ENCODE data around the gene CHD9NB. TPM values are rescaled to one million over a fixed set of nuclear protein-coding genes. Genes with fewer than 3 reads are reported as not detected.
A peak's percentile ranks its signal among the peaks of the same experiment; 100 is the strongest.

CHD9NB gene
- polyA plus RNA-seq, 1 of the 3 experiments (the other 2 are of a cell fraction): 2.7 TPM

- POLR2A ChIA-PET: interaction anchor here (0.9 to 4.7 kb wide), 8 partner anchors 8 to 55 kb away, joined by 3 to 58 read pairs (median 10); partner anchors contain the start of gene CHD9
- H2AFZ ChIP-seq (ENCODE audit: low read depth): peak overlapping the region; percentile 37; the same call in 1 of the 2 replicates
- H3K9me2 ChIP-seq: no peaks in the 10 kb centered on the region
- peak overlapping the region; percentile 99 for H3K27ac ChIP-seq (ENCODE audit: low read depth in 2 of 2, low read length in 1 of 2)
- no peaks in the 10 kb centered on the region for H3K9me3 ChIP-seq
- H3K36me3 ChIP-seq (replicated peaks in 1 of 2; ENCODE audit: control insufficient read depth in 1 of 2, insufficient read depth in 2 of 2, low read length in 1 of 2): peaks cover 0 to 3% of the 10 kb centered on the region in 2 experiments
- CTCF ChIA-PET: interaction anchor here (0.8 to 3.4 kb wide), 12 partner anchors 9 to 184 kb away, joined by 3 to 31 read pairs (median 4); partner anchors contain the start of gene CHD9
- peak; percentile 89 for DNase-seq
- H3K4me3 ChIP-seq (ENCODE audit: low read depth in 2 of 2, low read length in 1 of 2): peak overlapping the region; percentile 36 to 61
- 5% methylated on average over 17 of the region's 26 CpGs for WGBS (ENCODE audit: low lambda C conversion rate)
- peak overlapping the region; percentile 74 for H3K9ac ChIP-seq
- H3F3A ChIP-seq (replicated peaks; ENCODE audit: insufficient read depth): peaks cover 38% of the 10 kb centered on the region
- H4K20me1 ChIP-seq (ENCODE audit: insufficient read depth): no peaks in the 10 kb centered on the region
- H3K79me2 ChIP-seq (ENCODE audit: insufficient read depth): peaks cover 66% of the 10 kb centered on the region
- no peaks in the 10 kb centered on the region for H3K27me3 ChIP-seq (ENCODE audit: insufficient read depth)
- peak overlapping the region; percentile 82 for H3K4me2 ChIP-seq
- H3K4me1 ChIP-seq (ENCODE audit: control insufficient read depth in 1 of 2, insufficient read depth in 2 of 2, low read depth in 1 of 2, low read length in 1 of 2): peaks cover 17 to 25% of the 10 kb centered on the region in 2 experiments
- peak; percentile 71 for TF ChIP-seq TEAD4 (IDR thresholded peaks at IDR 0.05; ENCODE audit: borderline replicate concordance, insufficient read depth)
- TF ChIP-seq TCF12 (IDR thresholded peaks at IDR 0.05): peak; percentile 85
- TF ChIP-seq NFIC (IDR thresholded peaks at IDR 0.05; ENCODE audit: borderline replicate concordance): peak; percentile 94
- TF ChIP-seq, protein P1, sequence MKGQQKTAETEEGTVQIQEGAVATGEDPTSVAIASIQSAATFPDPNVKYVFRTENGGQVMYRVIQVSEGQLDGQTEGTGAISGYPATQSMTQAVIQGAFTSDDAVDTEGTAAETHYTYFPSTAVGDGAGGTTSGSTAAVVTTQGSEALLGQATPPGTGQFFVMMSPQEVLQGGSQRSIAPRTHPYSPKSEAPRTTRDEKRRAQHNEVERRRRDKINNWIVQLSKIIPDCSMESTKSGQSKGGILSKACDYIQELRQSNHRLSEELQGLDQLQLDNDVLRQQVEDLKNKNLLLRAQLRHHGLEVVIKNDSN (IDR thresholded peaks at IDR 0.05; ENCODE audit: borderline replicate concordance, low read depth): peak; percentile 79
- TF ChIP-seq CTCF (IDR thresholded peaks at IDR 0.05): no peak
- TF ChIP-seq, protein P2, sequence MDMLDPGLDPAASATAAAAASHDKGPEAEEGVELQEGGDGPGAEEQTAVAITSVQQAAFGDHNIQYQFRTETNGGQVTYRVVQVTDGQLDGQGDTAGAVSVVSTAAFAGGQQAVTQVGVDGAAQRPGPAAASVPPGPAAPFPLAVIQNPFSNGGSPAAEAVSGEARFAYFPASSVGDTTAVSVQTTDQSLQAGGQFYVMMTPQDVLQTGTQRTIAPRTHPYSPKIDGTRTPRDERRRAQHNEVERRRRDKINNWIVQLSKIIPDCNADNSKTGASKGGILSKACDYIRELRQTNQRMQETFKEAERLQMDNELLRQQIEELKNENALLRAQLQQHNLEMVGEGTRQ (IDR thresholded peaks at IDR 0.05; ENCODE audit: borderline replicate concordance, low read depth, low read length): no peak
- TF ChIP-seq FOXJ3 (CRISPR knock-in tag; IDR thresholded peaks at IDR 0.05): peak; percentile 78
- TF ChIP-seq, protein P3, sequence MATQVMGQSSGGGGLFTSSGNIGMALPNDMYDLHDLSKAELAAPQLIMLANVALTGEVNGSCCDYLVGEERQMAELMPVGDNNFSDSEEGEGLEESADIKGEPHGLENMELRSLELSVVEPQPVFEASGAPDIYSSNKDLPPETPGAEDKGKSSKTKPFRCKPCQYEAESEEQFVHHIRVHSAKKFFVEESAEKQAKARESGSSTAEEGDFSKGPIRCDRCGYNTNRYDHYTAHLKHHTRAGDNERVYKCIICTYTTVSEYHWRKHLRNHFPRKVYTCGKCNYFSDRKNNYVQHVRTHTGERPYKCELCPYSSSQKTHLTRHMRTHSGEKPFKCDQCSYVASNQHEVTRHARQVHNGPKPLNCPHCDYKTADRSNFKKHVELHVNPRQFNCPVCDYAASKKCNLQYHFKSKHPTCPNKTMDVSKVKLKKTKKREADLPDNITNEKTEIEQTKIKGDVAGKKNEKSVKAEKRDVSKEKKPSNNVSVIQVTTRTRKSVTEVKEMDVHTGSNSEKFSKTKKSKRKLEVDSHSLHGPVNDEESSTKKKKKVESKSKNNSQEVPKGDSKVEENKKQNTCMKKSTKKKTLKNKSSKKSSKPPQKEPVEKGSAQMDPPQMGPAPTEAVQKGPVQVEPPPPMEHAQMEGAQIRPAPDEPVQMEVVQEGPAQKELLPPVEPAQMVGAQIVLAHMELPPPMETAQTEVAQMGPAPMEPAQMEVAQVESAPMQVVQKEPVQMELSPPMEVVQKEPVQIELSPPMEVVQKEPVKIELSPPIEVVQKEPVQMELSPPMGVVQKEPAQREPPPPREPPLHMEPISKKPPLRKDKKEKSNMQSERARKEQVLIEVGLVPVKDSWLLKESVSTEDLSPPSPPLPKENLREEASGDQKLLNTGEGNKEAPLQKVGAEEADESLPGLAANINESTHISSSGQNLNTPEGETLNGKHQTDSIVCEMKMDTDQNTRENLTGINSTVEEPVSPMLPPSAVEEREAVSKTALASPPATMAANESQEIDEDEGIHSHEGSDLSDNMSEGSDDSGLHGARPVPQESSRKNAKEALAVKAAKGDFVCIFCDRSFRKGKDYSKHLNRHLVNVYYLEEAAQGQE (IDR thresholded peaks at IDR 0.05; ENCODE audit: low read depth, low read length): no peak
- 0 out of 2 replicates have a peak, but pooled peaks have one; percentile 20 for TF ChIP-seq GATA2 (CRISPR knock-in tag; IDR thresholded peaks at IDR 0.05)
- TF ChIP-seq, protein P4, sequence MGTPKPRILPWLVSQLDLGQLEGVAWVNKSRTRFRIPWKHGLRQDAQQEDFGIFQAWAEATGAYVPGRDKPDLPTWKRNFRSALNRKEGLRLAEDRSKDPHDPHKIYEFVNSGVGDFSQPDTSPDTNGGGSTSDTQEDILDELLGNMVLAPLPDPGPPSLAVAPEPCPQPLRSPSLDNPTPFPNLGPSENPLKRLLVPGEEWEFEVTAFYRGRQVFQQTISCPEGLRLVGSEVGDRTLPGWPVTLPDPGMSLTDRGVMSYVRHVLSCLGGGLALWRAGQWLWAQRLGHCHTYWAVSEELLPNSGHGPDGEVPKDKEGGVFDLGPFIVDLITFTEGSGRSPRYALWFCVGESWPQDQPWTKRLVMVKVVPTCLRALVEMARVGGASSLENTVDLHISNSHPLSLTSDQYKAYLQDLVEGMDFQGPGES (IDR thresholded peaks at IDR 0.05; ENCODE audit: low read depth, low read length): no peak
- peak; percentile 99 for TF ChIP-seq MXI1 (IDR thresholded peaks at IDR 0.05; ENCODE audit: low read depth, low read length)
- TF ChIP-seq NRF1 (IDR thresholded peaks at IDR 0.05; ENCODE audit: low read depth, low read length): no peak
- TF ChIP-seq RAD21 (IDR thresholded peaks at IDR 0.05; ENCODE audit: low read length): peak; percentile 27; the same call in 1 of the 2 replicates
- TF ChIP-seq PBX3 (IDR thresholded peaks at IDR 0.05): peak; percentile 78
- no peak for TF ChIP-seq EZH2phosphoT487 (IDR thresholded peaks at IDR 0.05; ENCODE audit: borderline replicate concordance, low read depth)
- 0 out of 2 replicates have a peak, but pooled peaks have one; percentile 32 for TF ChIP-seq FOSL2 (IDR thresholded peaks at IDR 0.05; ENCODE audit: borderline replicate concordance, low read depth)
- TF ChIP-seq ELF1 (IDR thresholded peaks at IDR 0.05): 0 out of 2 replicates have a peak, but pooled peaks have one; percentile 11
- TF ChIP-seq MAX (IDR thresholded peaks at IDR 0.05; ENCODE audit: low read depth): peak; percentile 97
- no peak; the same call in 1 of the 2 replicates for TF ChIP-seq FOXM1 (IDR thresholded peaks at IDR 0.05; ENCODE audit: low read depth)
- peak; percentile 18; the same call in 1 of the 2 replicates for TF ChIP-seq SMC3 (IDR thresholded peaks at IDR 0.05; ENCODE audit: low read depth, low read length)
- TF ChIP-seq RXRA (IDR thresholded peaks at IDR 0.05; ENCODE audit: borderline replicate concordance, low read depth): peak; percentile 91
- no peak for TF ChIP-seq YY1 (IDR thresholded peaks at IDR 0.05; ENCODE audit: low read depth)
Observed at GRCh38 chr16:53099318-53100130, 46.8 kb upstream of the CHD9NB start.
